Activated CD4-positive, alpha-beta memory T cell treated with anti-CD3 and anti-CD28 coated beads, Interleukin-2, amount 10 ng/mL, durations not matched to agents 7 days and 5 days (primary cell): Measurements from ENCODE around the gene RAD9A. TPM values are rescaled to one million over a fixed set of nuclear protein-coding genes. Genes with fewer than 3 reads are reported as not detected.
A peak's percentile ranks its signal among the peaks of the same experiment; 100 is the strongest.

Experiments used
- CTCF ChIA-PET: fragments of 350-600 bp; sonication (Branson Sonifier 250); formaldehyde crosslinking; loops from one replicate; lab custom pipeline; 2021; ENCODE audit warnings: antibody characterized with exemption, inconsistent platforms; lab: Charles Lee
- POLR2A ChIA-PET: fragments of 350-600 bp; sonication (Branson Sonifier 250); formaldehyde crosslinking; loops from one replicate; lab custom pipeline; 2021; ENCODE audit warnings: antibody characterized with exemption; lab: Charles Lee
- DNase-seq: peaks from one replicate; pipeline ENCODE4 v3.0.0-alpha.2; 2020
- H3K27ac Mint-ChIP-seq: one replicate; pipeline ENCODE4 v1.8.0; 2021; ENCODE audit warnings: mild to moderate bottlenecking, mixed read lengths
- H3K27me3 Mint-ChIP-seq: one replicate; pipeline ENCODE4 v1.8.0; 2021; ENCODE audit warnings: mixed read lengths
- H3K36me3 Mint-ChIP-seq: one replicate; pipeline ENCODE4 v1.8.0; 2021; ENCODE audit warnings: low read depth, mixed read lengths
- H3K4me1 Mint-ChIP-seq: one replicate; pipeline ENCODE4 v1.8.0; 2021; ENCODE audit warnings: mixed read lengths
- H3K4me3 Mint-ChIP-seq: one replicate; pipeline ENCODE4 v1.8.0; 2021; ENCODE audit warnings: mild to moderate bottlenecking, mixed read lengths
- H3K9me3 Mint-ChIP-seq: one replicate; pipeline ENCODE4 v1.8.0; 2021; ENCODE audit warnings: mixed read lengths
- total RNA-seq, 2 experiments: library from RNA; stranded (reverse); gene quantifications; one replicate each; pipeline ENCODE4 v1.2.3, GENCODE V29; 2021

Gene RAD9A
- total RNA-seq, 2 experiments from 2014 or later, result 48.0 to 53.9 TPM

- Mint-ChIP-seq H3K9me3 (no peaks in the 10 kb centered on the region), H3K27ac (no peak overlapping the region), H3K27me3 (peaks cover 47% of the 10 kb centered on the region), H3K4me3 (no peak overlapping the region), H3K36me3 (no peaks in the 10 kb centered on the region), H3K4me1 (peaks cover 15% of the 10 kb centered on the region)
- ChIA-PET CTCF (interaction anchor here (1.4 to 35.2 kb wide), 3 partner anchors 20 to 31 kb away, joined by 3 to 847 read pairs (median 17); partner anchors contain the start of genes POLD4 and PPP1CA), POLR2A (interaction anchor here (1.1 to 8.7 kb wide), 4 partner anchors 15 to 32 kb away, joined by 3 to 122 read pairs (median 8); partner anchors contain the start of genes POLD4, PPP1CA and RAD9A)
- DNase-seq, result no peak
Observed at GRCh38 chr11:67376873-67377808, 14.6 kb upstream of the RAD9A start.

- Mint-ChIP-seq H3K4me1 (peaks cover 16% of the 10 kb centered on the region), H3K27me3 (peaks cover 49% of the 10 kb centered on the region), H3K4me3 (no peak overlapping the region), H3K27ac (no peak overlapping the region), H3K36me3 (no peaks in the 10 kb centered on the region), H3K9me3 (no peaks in the 10 kb centered on the region)
- DNase-seq, result no peak
- ChIA-PET CTCF (interaction anchor here (0.9 to 35.2 kb wide), 3 partner anchors 21 to 36 kb away, joined by 5 to 847 read pairs (median 17); partner anchors contain the start of gene POLD4), POLR2A (interaction anchor here (1.2 to 8.7 kb wide), 2 partner anchors 7 to 25 kb away, joined by 6 to 122 read pairs; partner anchors contain the start of gene POLD4)
Observed at GRCh38 chr11:67378544-67378943, 13.2 kb upstream of the RAD9A start.

GRCh38 chr11:67379061-67380058 is 12.4 kb upstream of the RAD9A start:
- H3K36me3 Mint-ChIP-seq, result no peaks in the 10 kb centered on the region
- CTCF ChIA-PET, result interaction anchor here (3.3 to 35.2 kb wide), 4 partner anchors 9 to 33 kb away, joined by 17 to 847 read pairs (median 37); partner anchors contain the start of genes POLD4 and RAD9A
- peaks cover 45% of the 10 kb centered on the region for H3K27me3 Mint-ChIP-seq
- DNase-seq, result no peak
- H3K4me3 Mint-ChIP-seq, result no peak overlapping the region
- no peak overlapping the region for H3K27ac Mint-ChIP-seq
- H3K9me3 Mint-ChIP-seq, result no peaks in the 10 kb centered on the region
- POLR2A ChIA-PET, result interaction anchor here (1.2 to 8.7 kb wide), 2 partner anchors 8 to 25 kb away, joined by 6 to 122 read pairs; partner anchors contain the start of gene POLD4
- H3K4me1 Mint-ChIP-seq, result peaks cover 10% of the 10 kb centered on the region

GRCh38 chr11:67381244-67381972 is 10.4 kb upstream of the RAD9A start:
- Mint-ChIP-seq H3K27me3 (peaks cover 43% of the 10 kb centered on the region), H3K4me1 (peaks cover 4% of the 10 kb centered on the region), H3K4me3 (no peak overlapping the region), H3K9me3 (no peaks in the 10 kb centered on the region), H3K27ac (no peak overlapping the region), H3K36me3 (no peaks in the 10 kb centered on the region)
- POLR2A ChIA-PET, result interaction anchor here (0.8 to 8.7 kb wide), 10 partner anchors 9 to 118 kb away, joined by 3 to 122 read pairs (median 3); partner anchors contain the start of genes POLD4, PPP1CA and RAD9A
- CTCF ChIA-PET, result interaction anchor here (0.7 to 35.2 kb wide), 17 partner anchors 7 to 302 kb away, joined by 3 to 847 read pairs (median 6); partner anchors contain the start of genes POLD4, PPP1CA and RAD9A
- DNase-seq, result no peak

GRCh38 chr11:67382276-67383136 is 9.3 kb upstream of the RAD9A start:
- peaks cover 35% of the 10 kb centered on the region for H3K27me3 Mint-ChIP-seq
- H3K27ac Mint-ChIP-seq, result no peak overlapping the region
- peak; percentile 87 for DNase-seq
- H3K4me3 Mint-ChIP-seq, result no peak overlapping the region
- H3K36me3 Mint-ChIP-seq, result no peaks in the 10 kb centered on the region
- ChIA-PET CTCF (interaction anchor here (0.6 to 35.2 kb wide), 20 partner anchors 8 to 303 kb away, joined by 3 to 847 read pairs (median 5); partner anchors contain the start of genes AIP, POLD4, PPP1CA and RAD9A), POLR2A (interaction anchor here (0.7 to 8.7 kb wide), 9 partner anchors 9 to 111 kb away, joined by 3 to 122 read pairs (median 4); partner anchors contain the start of genes POLD4 and RAD9A)
- no peaks in the 10 kb centered on the region for H3K9me3 Mint-ChIP-seq
- H3K4me1 Mint-ChIP-seq, result peaks cover 4% of the 10 kb centered on the region

- Mint-ChIP-seq H3K4me3 (no peak overlapping the region), H3K27me3 (peaks cover 29% of the 10 kb centered on the region), H3K27ac (no peak overlapping the region), H3K36me3 (no peaks in the 10 kb centered on the region), H3K4me1 (peaks cover 13% of the 10 kb centered on the region), H3K9me3 (no peaks in the 10 kb centered on the region)
- ChIA-PET POLR2A (interaction anchor here (4.5 kb wide), 1 partner anchor 32 kb away, joined by 22 read pairs; the partner anchor contains the start of gene POLD4), CTCF (interaction anchor here (1.7 to 35.2 kb wide), 2 partner anchors 27 to 121 kb away, joined by 4 to 847 read pairs; partner anchors contain the start of genes PITPNM1 and POLD4)
- DNase-seq, result no peak
Observed at GRCh38 chr11:67384851-67385366, 6.9 kb upstream of the RAD9A start.

- Mint-ChIP-seq H3K27ac (no peak overlapping the region), H3K4me1 (peaks cover 18% of the 10 kb centered on the region), H3K27me3 (peaks cover 20% of the 10 kb centered on the region), H3K9me3 (no peaks in the 10 kb centered on the region), H3K36me3 (no peaks in the 10 kb centered on the region), H3K4me3 (no peak overlapping the region)
- DNase-seq, result no peak
- POLR2A ChIA-PET, result interaction anchor here (1.2 to 4.5 kb wide), 4 partner anchors 15 to 115 kb away, joined by 3 to 22 read pairs (median 7); partner anchors contain the start of genes POLD4 and PPP1CA
- CTCF ChIA-PET, result interaction anchor here (0.7 to 35.2 kb wide), 5 partner anchors 13 to 135 kb away, joined by 3 to 847 read pairs (median 5); partner anchors contain the start of genes CLCF1 and POLD4
Observed at GRCh38 chr11:67387069-67387468, 4.7 kb upstream of the RAD9A start.

- H3K27me3 Mint-ChIP-seq, result peaks cover 16% of the 10 kb centered on the region
- ChIA-PET CTCF (interaction anchor here (2.3 to 35.2 kb wide), 2 partner anchors 30 to 41 kb away, joined by 14 to 847 read pairs; partner anchors contain the start of gene POLD4), POLR2A (interaction anchor here (0.8 to 4.5 kb wide), 4 partner anchors 14 to 115 kb away, joined by 3 to 22 read pairs (median 5); partner anchors contain the start of genes POLD4 and PPP1CA)
- no peak overlapping the region for H3K27ac Mint-ChIP-seq
- peaks cover 2% of the 10 kb centered on the region for H3K36me3 Mint-ChIP-seq
- DNase-seq, result no peak
- no peaks in the 10 kb centered on the region for H3K9me3 Mint-ChIP-seq
- H3K4me3 Mint-ChIP-seq, result no peak overlapping the region
- H3K4me1 Mint-ChIP-seq, result peaks cover 20% of the 10 kb centered on the region
Observed at GRCh38 chr11:67387518-67387917, 4.3 kb upstream of the RAD9A start.

GRCh38 chr11:67389477-67389876 is 2.3 kb upstream of the RAD9A start:
- no peak overlapping the region for H3K27ac Mint-ChIP-seq
- peak overlapping the region; percentile 40 for H3K4me3 Mint-ChIP-seq
- H3K27me3 Mint-ChIP-seq, result peaks cover 13% of the 10 kb centered on the region
- H3K9me3 Mint-ChIP-seq, result no peaks in the 10 kb centered on the region
- peak; percentile 65 for DNase-seq
- CTCF ChIA-PET, result interaction anchor here (0.5 to 35.2 kb wide), 4 partner anchors 8 to 47 kb away, joined by 3 to 847 read pairs (median 14); partner anchors contain the start of gene POLD4
- peaks cover 35% of the 10 kb centered on the region for H3K4me1 Mint-ChIP-seq
- H3K36me3 Mint-ChIP-seq, result peaks cover 9% of the 10 kb centered on the region
- POLR2A ChIA-PET, result interaction anchor here (6.7 kb wide), 1 partner anchor 13 kb away, joined by 97 read pairs; the partner anchor contains the start of genes PPP1CA and TBC1D10C

GRCh38 chr11:67390947-67391303 is 861 bp upstream of the RAD9A start:
- Mint-ChIP-seq H3K27ac (peak overlapping the region; percentile 56), H3K9me3 (no peaks in the 10 kb centered on the region), H3K27me3 (peaks cover 2% of the 10 kb centered on the region), H3K4me3 (peak overlapping the region; percentile 94), H3K4me1 (peaks cover 38% of the 10 kb centered on the region), H3K36me3 (peaks cover 11% of the 10 kb centered on the region)
- ChIA-PET POLR2A (interaction anchor here (0.7 to 6.7 kb wide), 14 partner anchors 8 to 117 kb away, joined by 3 to 97 read pairs (median 4); partner anchors contain the start of genes CDK2AP2, POLD4, PPP1CA and PTPRCAP), CTCF (interaction anchor here (1.5 to 35.2 kb wide), 5 partner anchors 10 to 138 kb away, joined by 4 to 847 read pairs (median 24); partner anchors contain the start of genes POLD4 and PPP1CA)
- no peak for DNase-seq
